ENCODE measurements around the gene LHFPL4.

The LHFPL4 gene

GRCh38 chr3:9473496-9474065 is 80.0 kb downstream of the LHFPL4 start:
- no peak for DNase-seq (ENCODE audit: low spot score)

GRCh38 chr3:9469986-9470385 is 83.6 kb downstream of the LHFPL4 start:
- no peak for DNase-seq (ENCODE audit: low spot score)

- no peak for DNase-seq (ENCODE audit: low spot score)
Measured at GRCh38 chr3:9468460-9468859, 85.2 kb downstream of the LHFPL4 start.

GRCh38 chr3:9467451-9467850 is 86.2 kb downstream of the LHFPL4 start:
- DNase-seq (ENCODE audit: low spot score): no peak

- no peak for DNase-seq (ENCODE audit: low spot score)
Measured at GRCh38 chr3:9455596-9456131, 98.0 kb downstream of the LHFPL4 start.

- no peak for DNase-seq (ENCODE audit: low spot score)
Measured at GRCh38 chr3:9452417-9452816, 101.2 kb downstream of the LHFPL4 start.

- no peak for DNase-seq (ENCODE audit: low spot score)
Measured at GRCh38 chr3:9450991-9451390, 102.6 kb downstream of the LHFPL4 start.

GRCh38 chr3:9450126-9450525 is 103.5 kb downstream of the LHFPL4 start:
- no peak for DNase-seq (ENCODE audit: low spot score)

GRCh38 chr3:9448643-9449042 is 105.0 kb downstream of the LHFPL4 start:
- no peak for DNase-seq (ENCODE audit: low spot score)
